ENCODE results near the gene C2orf92.
"Not testable (repeated sequence)": the region's sequence is repeated elsewhere in the genome, so short reads cannot be mapped to it uniquely, and the experiment has no call there.

C2orf92 gene

DNA sequence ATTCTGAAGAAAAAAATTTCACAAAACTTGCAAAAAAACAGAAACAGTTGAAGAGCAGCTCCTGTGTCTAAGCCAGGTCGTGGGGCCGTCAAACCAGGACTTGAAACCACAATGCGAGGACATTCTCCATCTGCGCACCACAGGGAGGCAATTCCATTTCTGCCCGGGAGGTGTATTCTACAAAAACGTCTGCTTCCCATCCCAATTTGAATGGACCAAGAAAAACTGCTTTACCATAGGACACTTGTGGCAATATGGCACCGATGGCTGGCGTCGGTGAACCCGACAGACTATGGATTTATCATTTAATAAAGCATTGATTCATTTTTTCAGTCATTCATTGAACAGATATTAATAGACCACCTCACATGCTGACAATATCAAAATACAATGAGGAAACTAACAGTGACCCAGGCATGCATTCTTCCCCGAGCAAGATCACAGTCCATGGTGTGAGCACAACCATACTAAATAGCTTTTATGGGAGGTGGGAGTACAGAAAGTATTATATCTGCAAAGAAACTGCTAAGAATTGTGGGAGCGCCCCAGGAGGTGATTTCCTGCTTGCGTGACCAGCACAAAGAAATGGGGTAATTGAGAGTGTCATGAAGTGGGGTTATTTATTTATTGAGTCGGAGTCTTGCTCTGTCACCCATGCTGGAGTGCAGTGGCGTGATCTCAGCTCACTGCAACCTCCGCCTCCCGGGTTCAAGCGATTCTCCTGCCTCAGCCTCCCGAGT lies 33.4 kb downstream of the C2orf92 start:
- ATAC-seq (replicated peaks; ENCODE audit: extremely low read depth, poor library complexity, severe bottlenecking): no peak

DNA sequence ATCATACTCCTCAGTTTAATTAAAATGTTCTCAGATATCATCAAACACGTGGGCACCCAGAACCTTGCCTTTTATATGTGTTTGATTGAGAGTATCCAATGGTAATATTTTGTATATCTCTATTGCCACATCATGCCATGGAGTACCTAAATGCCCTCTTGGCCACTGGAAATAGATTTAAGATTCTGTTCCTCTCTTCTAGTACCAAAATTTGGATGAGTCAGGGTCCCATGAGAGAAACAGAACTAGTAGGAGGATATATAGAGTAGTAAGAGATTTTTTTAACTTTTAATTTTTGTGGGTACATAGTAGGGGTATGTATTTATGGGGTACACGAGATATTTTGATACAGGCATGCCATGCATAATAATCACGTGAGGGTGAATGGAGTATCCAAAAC lies 34.2 kb downstream of the C2orf92 start:
- no peaks in the 10 kb centered on the region for H3K27me3 Mint-ChIP-seq
- no peak overlapping the region for H3K27ac Mint-ChIP-seq (ENCODE audit: low read depth)
- H3K36me3 Mint-ChIP-seq (ENCODE audit: insufficient read depth): peaks cover 3% of the 10 kb centered on the region
- no peaks in the 10 kb centered on the region for H3K9me3 Mint-ChIP-seq
- no peak for ATAC-seq (replicated peaks; ENCODE audit: extremely low read depth, poor library complexity, severe bottlenecking)
- no peak overlapping the region for H3K4me3 Mint-ChIP-seq
- DNase-seq (ENCODE audit: low spot score in 2 of 2): no peak
- H3K4me1 Mint-ChIP-seq: peaks cover 9% of the 10 kb centered on the region

More for the DNA sequence above, 33.4 kb downstream of the C2orf92 start:
- H3K36me3 Mint-ChIP-seq (ENCODE audit: insufficient read depth): peaks cover 3% of the 10 kb centered on the region
- no peak overlapping the region for H3K4me3 Mint-ChIP-seq
- no peaks in the 10 kb centered on the region for H3K9me3 Mint-ChIP-seq
- no peaks in the 10 kb centered on the region for H3K27me3 Mint-ChIP-seq
- peak in 1 of 2 donors; percentile 6 for DNase-seq (ENCODE audit: low spot score in 2 of 2)
- peaks cover 9% of the 10 kb centered on the region for H3K4me1 Mint-ChIP-seq
- H3K27ac Mint-ChIP-seq (ENCODE audit: low read depth): no peak overlapping the region

DNA sequence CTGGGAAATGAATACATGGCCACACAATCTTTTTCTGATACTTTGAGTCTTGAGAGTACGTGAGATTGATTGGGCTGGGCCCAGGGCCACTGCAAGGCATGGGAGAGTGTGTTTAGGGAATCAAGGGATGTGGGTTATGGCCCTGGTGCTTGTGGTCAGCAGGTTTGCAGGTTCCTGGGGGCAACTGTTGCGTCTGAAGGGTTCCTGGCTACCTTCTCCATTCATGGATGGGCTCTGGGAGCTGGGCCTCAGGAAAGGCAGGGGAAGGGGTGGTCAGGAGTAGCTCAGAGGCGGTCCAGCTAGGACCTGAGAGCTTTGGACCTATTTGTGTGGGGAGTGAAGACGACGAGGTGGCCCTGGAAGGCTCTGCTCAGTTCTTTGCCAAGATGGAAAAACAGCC lies 35.5 kb downstream of the C2orf92 start:
- Mint-ChIP-seq H3K9me3 (no peaks in the 10 kb centered on the region), H3K4me1 (peaks cover 10% of the 10 kb centered on the region), H3K27ac (ENCODE audit: low read depth) (no peak overlapping the region), H3K27me3 (no peaks in the 10 kb centered on the region), H3K4me3 (no peak overlapping the region), H3K36me3 (ENCODE audit: insufficient read depth) (peaks cover 3% of the 10 kb centered on the region)
- no peak for ATAC-seq (replicated peaks; ENCODE audit: extremely low read depth, poor library complexity, severe bottlenecking)
- DNase-seq (ENCODE audit: low spot score in 2 of 2): peak in 1 of 2 donors; percentile 3

DNA sequence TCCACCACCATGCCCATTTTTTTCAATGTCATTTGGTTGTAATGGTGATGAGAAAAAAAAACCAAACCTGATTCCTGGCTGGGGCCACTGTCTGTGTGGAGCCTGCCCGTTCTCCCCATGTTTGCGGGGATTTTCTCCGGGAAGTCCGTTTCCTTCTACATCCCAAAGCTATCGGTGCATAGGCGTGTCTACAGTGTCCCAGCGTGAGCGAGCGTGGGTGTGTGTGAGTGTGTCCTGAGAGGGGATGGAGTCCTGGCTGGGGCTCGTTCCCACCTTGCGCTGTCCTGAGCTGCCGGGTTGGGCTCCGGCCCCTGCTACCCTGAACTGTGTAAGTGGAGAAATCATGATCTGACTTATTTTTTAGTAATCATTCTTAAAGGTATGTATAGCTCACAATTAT lies 36.6 kb downstream of the C2orf92 start:
- Mint-ChIP-seq H3K4me3 (no peak overlapping the region), H3K27me3 (no peaks in the 10 kb centered on the region), H3K4me1 (peaks cover 14% of the 10 kb centered on the region), H3K36me3 (ENCODE audit: insufficient read depth) (peaks cover 2% of the 10 kb centered on the region), H3K27ac (ENCODE audit: low read depth) (no peak overlapping the region), H3K9me3 (no peaks in the 10 kb centered on the region)
- ATAC-seq (replicated peaks; ENCODE audit: extremely low read depth, poor library complexity, severe bottlenecking) (no peak), DNase-seq (ENCODE audit: low spot score in 2 of 2) (no peak)

DNA sequence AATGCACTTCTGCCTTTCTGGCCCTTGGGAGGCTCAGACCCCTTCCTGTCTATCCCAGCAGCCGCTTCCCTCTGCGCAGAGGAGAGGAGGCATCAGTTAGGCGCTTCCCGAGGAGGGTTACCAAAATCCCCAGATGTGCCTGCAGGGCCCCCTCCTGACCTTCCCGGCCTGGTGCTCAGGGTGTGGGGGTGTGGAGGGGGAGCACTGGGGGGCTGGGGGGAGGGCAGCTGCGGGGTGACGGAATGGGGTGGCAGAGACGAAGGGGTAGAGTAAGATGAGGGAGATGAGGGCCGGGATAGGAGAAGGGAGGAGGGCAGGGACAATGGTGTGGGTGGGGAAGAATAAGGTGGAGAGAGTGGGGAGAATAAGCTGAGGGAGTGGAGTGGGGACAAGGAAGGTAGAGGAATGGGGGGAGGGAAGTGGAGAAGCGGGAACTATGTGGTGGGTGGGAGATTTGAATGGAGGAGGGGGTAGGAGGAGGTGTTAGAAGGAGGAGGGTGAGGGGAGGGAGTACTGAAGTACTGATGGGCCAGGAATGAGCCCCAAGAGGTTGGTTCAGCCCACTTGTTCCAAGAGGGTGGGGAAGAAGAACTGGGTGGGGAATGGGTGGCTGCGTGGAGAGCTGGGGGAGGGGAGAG lies 37.3 kb downstream of the C2orf92 start:
- H3K27ac Mint-ChIP-seq (ENCODE audit: low read depth): no peak overlapping the region
- peaks cover 4% of the 10 kb centered on the region for H3K36me3 Mint-ChIP-seq (ENCODE audit: insufficient read depth)
- H3K9me3 Mint-ChIP-seq: no peaks in the 10 kb centered on the region
- ATAC-seq (replicated peaks; ENCODE audit: extremely low read depth, poor library complexity, severe bottlenecking) (no peak), DNase-seq (ENCODE audit: low spot score in 2 of 2) (no peak)
- no peaks in the 10 kb centered on the region for H3K27me3 Mint-ChIP-seq
- no peak overlapping the region for H3K4me3 Mint-ChIP-seq
- H3K4me1 Mint-ChIP-seq: peaks cover 21% of the 10 kb centered on the region

DNA sequence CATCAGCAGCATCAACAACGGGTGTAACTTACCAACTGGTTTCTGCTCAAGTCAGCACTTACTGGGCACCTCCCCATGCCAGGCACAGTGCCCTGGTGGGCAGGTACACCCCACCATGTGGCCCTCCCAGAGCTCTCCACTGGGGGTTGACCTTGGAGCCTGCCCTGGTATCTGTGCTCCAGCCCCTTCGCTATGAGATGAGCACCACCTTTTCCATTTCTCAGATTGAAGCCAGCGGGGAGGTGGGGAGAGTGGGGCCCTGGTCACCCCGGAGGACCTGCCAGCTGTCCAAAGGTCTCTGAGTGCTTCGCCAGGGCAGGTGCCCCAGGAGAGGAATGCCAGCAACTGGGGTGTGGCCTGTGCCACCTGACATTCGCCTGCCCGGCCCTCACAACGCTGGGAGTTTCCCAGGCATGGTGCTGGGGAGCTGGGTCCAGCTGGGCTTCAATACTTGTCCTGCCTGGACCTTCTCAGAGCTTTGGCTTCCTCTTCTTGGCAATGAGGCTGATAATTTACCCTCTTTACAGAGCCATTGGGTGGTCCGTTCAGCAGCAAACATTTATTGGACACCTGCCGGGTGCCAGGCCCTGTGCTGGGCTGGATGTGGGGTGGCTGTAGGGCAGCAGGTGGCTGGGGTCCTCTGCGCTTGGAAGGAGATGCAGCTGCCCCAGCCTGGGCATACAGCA lies 38.0 kb downstream of the C2orf92 start:
- no peak overlapping the region for H3K4me3 Mint-ChIP-seq
- DNase-seq (ENCODE audit: low spot score in 2 of 2) (no peak), ATAC-seq (replicated peaks; ENCODE audit: extremely low read depth, poor library complexity, severe bottlenecking) (no peak)
- H3K36me3 Mint-ChIP-seq (ENCODE audit: insufficient read depth): peaks cover 5% of the 10 kb centered on the region
- H3K27me3 Mint-ChIP-seq: no peaks in the 10 kb centered on the region
- H3K9me3 Mint-ChIP-seq: no peaks in the 10 kb centered on the region
- H3K4me1 Mint-ChIP-seq: peaks cover 28% of the 10 kb centered on the region
- no peak overlapping the region for H3K27ac Mint-ChIP-seq (ENCODE audit: low read depth)

DNA sequence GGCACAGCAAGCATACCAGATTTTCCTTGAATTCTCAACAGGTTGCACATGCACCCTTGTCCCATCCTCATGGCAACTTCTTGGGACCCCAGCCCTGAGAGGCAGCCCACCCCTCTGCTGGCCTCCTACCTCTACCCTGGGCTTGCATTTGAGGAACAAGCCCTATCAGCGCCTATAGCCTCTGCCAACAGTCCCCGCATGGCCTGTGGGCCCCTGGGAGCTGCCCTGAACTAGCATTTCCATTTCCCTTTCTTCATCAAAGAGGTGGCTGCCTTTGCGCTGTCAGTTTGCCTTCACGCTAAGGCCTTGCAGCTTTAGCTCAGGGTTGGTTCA lies 38.5 kb downstream of the C2orf92 start:
- H3K27ac Mint-ChIP-seq (ENCODE audit: low read depth): no peak overlapping the region
- ATAC-seq (replicated peaks; ENCODE audit: extremely low read depth, poor library complexity, severe bottlenecking) (no peak), DNase-seq (ENCODE audit: low spot score in 2 of 2) (no peak)
- peaks cover 6% of the 10 kb centered on the region for H3K36me3 Mint-ChIP-seq (ENCODE audit: insufficient read depth)
- H3K4me3 Mint-ChIP-seq: no peak overlapping the region
- H3K9me3 Mint-ChIP-seq: no peaks in the 10 kb centered on the region
- H3K27me3 Mint-ChIP-seq: no peaks in the 10 kb centered on the region
- peaks cover 30% of the 10 kb centered on the region for H3K4me1 Mint-ChIP-seq

DNA sequence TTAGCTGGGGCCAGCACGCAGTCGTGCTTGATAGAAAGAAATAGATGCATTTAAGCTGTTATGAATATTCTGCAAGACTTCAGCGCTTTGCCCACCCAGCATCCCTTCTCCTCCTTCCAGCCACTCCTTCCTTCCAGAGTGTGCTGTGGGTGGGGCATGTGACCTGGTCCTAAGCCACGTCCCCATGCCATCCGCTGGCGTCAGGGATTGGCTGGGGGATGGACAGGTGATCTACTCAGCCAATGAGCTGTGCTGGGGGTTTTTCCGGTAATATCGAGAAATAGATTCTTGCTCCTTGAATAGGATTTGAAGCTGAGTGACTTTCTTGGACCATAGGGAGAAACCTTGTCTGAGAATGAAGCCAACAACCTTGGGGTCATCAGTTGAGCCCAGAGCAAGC lies 39.1 kb downstream of the C2orf92 start:
- Mint-ChIP-seq H3K9me3 (no peaks in the 10 kb centered on the region), H3K36me3 (ENCODE audit: insufficient read depth) (peaks cover 11% of the 10 kb centered on the region), H3K4me1 (peaks cover 36% of the 10 kb centered on the region), H3K4me3 (no peak overlapping the region), H3K27ac (ENCODE audit: low read depth) (no peak overlapping the region), H3K27me3 (no peaks in the 10 kb centered on the region)
- ATAC-seq (replicated peaks; ENCODE audit: extremely low read depth, poor library complexity, severe bottlenecking) (no peak), DNase-seq (ENCODE audit: low spot score in 2 of 2) (no peak)

DNA sequence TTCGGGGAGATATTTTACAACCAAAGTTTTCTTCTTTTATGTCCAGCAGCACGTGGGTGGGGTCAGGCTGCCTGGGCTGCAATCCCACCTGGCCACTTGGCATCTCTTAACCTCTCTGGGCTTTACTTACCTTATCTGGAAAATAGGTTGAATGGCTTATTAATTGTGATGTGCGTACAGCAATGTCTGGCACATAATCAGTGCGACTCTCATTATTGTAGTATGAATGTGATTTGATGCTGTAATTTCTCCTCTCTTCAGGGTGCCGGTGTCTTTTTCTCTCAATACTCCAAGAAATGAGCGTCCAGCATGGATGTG lies 41.8 kb downstream of the C2orf92 start:
- H3K9me3 Mint-ChIP-seq: no peaks in the 10 kb centered on the region
- peaks cover 64% of the 10 kb centered on the region for H3K4me1 Mint-ChIP-seq
- no peaks in the 10 kb centered on the region for H3K27me3 Mint-ChIP-seq
- H3K4me3 Mint-ChIP-seq: peak overlapping the region; percentile 97
- ATAC-seq (replicated peaks; ENCODE audit: extremely low read depth, poor library complexity, severe bottlenecking) (no peak), DNase-seq (ENCODE audit: low spot score in 2 of 2) (no peak)
- peak overlapping the region; percentile 97 for H3K27ac Mint-ChIP-seq (ENCODE audit: low read depth)
- peaks cover 26% of the 10 kb centered on the region for H3K36me3 Mint-ChIP-seq (ENCODE audit: insufficient read depth)

DNA sequence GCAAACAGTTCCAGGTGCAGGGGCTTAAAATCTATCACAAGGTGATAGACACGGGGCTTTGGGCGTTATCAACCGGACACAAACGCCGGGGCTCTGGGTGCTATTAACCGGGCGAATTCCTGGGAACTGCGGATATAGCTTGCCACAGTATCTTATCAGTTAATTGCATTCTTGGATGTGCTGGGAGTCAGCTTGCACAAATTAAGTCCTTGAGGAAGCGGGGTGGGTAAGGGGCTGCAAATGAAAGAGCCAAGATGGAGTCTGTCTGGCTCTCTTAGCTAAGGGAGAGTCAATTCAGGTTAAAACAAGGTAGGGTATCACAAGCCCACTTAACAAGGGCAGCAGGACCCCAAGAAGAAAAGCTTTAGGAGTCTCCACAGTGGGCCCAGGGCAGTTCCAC lies 42.7 kb downstream of the C2orf92 start:
- not testable (repeated sequence) for H3K9me3 Mint-ChIP-seq; H3K27me3 Mint-ChIP-seq; DNase-seq (ENCODE audit: low spot score in 2 of 2); ATAC-seq (replicated peaks; ENCODE audit: extremely low read depth, poor library complexity, severe bottlenecking)
- Mint-ChIP-seq H3K4me3 (peak overlapping the region; percentile 97), H3K4me1 (peaks cover 72% of the 10 kb centered on the region), H3K27ac (ENCODE audit: low read depth) (peak overlapping the region; percentile 97), H3K36me3 (ENCODE audit: insufficient read depth) (peaks cover 27% of the 10 kb centered on the region)

DNA sequence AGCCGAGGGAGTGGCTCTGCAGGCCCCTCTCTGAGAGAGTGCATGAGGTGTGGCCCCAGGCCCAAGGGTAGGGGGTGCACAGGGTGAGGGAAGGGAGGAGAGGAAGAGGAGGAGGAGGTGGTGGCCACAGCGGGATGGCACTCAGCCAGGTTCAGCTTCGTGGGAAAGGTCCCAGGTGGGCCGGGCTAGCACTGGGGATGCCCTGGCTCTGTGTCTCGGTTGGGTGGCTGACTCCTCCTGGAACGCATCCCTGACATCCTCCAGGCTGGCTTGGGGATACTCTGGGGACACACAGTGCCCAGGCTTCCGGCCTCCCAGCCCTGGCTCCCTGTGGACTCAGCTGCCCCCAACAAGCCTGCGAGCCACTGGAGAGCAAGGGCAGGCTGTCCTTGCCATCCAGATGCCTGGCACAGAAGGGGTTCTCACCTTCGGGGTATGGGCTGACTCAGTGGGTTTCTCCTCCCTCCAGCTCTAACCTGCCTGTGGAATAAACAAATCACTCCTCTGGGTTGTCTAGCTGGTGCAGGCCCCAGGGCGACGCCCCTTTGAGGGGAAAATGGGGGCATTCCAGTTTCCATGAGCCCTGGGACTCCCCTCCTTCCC lies 43.3 kb downstream of the C2orf92 start:
- ATAC-seq (replicated peaks; ENCODE audit: extremely low read depth, poor library complexity, severe bottlenecking): no peak
- no peak for DNase-seq (ENCODE audit: low spot score in 2 of 2)
- Mint-ChIP-seq H3K4me1 (peaks cover 78% of the 10 kb centered on the region), H3K27me3 (no peaks in the 10 kb centered on the region), H3K4me3 (peak overlapping the region; percentile 97), H3K36me3 (ENCODE audit: insufficient read depth) (peaks cover 29% of the 10 kb centered on the region), H3K9me3 (no peaks in the 10 kb centered on the region), H3K27ac (ENCODE audit: low read depth) (peak overlapping the region; percentile 97)

DNA sequence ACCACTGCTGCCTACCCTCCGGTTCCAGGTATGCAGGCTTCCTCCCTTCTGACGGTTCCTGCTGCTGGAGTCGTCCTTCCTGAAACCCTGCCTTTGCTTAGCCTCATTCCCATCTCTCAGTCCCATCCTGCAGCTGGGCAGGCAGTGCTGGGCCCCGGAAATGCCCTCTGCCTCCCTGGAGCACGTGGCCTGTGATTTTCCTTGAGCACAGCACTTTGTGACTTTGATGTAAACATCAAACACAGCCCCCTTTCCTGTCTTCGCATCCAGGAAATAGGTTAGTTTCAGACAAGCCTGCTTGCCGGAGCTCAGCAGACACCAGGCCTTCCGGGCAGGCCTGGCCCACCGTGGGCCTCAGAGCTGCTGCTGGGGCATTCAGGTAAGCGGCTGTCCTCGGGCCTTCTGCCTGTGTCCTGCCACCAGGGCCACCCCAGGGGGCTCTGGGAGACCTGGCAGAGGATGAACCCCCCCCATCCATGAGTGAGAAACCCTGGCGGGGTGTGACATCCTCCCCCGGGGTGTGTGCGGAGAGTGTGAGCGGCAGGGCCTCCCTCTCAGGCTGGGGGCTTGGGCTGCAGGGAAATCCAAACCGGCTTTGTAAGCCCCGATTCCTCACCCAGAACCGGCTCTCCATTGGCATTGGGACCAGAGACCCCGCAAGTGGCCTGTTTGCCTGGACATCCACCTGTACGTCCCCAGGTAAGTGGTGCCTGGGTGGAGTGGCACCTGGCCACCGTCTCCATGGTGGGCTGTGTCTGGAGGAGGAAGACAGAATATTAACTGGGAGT lies 44.0 kb downstream of the C2orf92 start, which contains the start of gene ZAP70:
TSS of gene ZAP70 (plus strand) at position 281 of the 788 bp plus-strand sequence. CDS start 10,461 bp downstream, outside the sequence.
- H3K4me1 Mint-ChIP-seq: peaks cover 84% of the 10 kb centered on the region
- H3K4me3 Mint-ChIP-seq: peak within 1 kb of the TSS; percentile 97
- H3K9me3 Mint-ChIP-seq: no peaks in the 10 kb centered on the region
- DNase-seq (ENCODE audit: low spot score in 2 of 2) (peak; percentile 45 to 56), ATAC-seq (replicated peaks; ENCODE audit: extremely low read depth, poor library complexity, severe bottlenecking) (peak; percentile 79)
- peak within 1 kb of the TSS; percentile 97 for H3K27ac Mint-ChIP-seq (ENCODE audit: low read depth)
- H3K36me3 Mint-ChIP-seq (ENCODE audit: insufficient read depth): peaks cover 30% of the 10 kb centered on the region
- H3K27me3 Mint-ChIP-seq: no peaks in the 10 kb centered on the region
